ENCODE measurements around the gene CST2.

CST2 gene, protein sequence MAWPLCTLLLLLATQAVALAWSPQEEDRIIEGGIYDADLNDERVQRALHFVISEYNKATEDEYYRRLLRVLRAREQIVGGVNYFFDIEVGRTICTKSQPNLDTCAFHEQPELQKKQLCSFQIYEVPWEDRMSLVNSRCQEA

GRCh38 chr20:23826541-23827021, at the start of gene CST2:
Gene CST2, minus strand, starts transcription at chr20:23826729. Its CDS starts 69 bp downstream, at chr20:23826660.
- Histone ChIP-seq H3K9me2 (replicated peaks; ENCODE audit: low read depth, low read length) (no peaks in the 10 kb centered on the region), H3K9ac (ENCODE audit: low read depth, low read length, poor library complexity, severe bottlenecking) (no peak within 1 kb of the TSS), H3F3A (ENCODE audit: low read depth) (no peaks in the 10 kb centered on the region), H3K4me1 (ENCODE audit: insufficient read depth, low read length, poor library complexity, severe bottlenecking) (no peaks in the 10 kb centered on the region), H3K36me3 (ENCODE audit: insufficient read depth, low read length) (no peaks in the 10 kb centered on the region), H4K20me1 (ENCODE audit: insufficient read depth, low read length, poor library complexity, severe bottlenecking) (no peaks in the 10 kb centered on the region), H3K79me2 (ENCODE audit: insufficient read depth, low read length) (no peaks in the 10 kb centered on the region), H3K4me2 (ENCODE audit: low read depth, low read length, poor library complexity, severe bottlenecking) (no peak within 1 kb of the TSS), H3K9me3 (ENCODE audit: insufficient read depth, low read depth, low read length) (no peaks in the 10 kb centered on the region), H3K4me3 (ENCODE audit: low read length, poor library complexity, severe bottlenecking) (no peak within 1 kb of the TSS), H3K27me3 (ENCODE audit: insufficient read depth, low read length, poor library complexity, severe bottlenecking) (no peaks in the 10 kb centered on the region), H2AFZ (ENCODE audit: low read length) (no peak within 1 kb of the TSS)
- TF ChIP-seq, protein P1, sequence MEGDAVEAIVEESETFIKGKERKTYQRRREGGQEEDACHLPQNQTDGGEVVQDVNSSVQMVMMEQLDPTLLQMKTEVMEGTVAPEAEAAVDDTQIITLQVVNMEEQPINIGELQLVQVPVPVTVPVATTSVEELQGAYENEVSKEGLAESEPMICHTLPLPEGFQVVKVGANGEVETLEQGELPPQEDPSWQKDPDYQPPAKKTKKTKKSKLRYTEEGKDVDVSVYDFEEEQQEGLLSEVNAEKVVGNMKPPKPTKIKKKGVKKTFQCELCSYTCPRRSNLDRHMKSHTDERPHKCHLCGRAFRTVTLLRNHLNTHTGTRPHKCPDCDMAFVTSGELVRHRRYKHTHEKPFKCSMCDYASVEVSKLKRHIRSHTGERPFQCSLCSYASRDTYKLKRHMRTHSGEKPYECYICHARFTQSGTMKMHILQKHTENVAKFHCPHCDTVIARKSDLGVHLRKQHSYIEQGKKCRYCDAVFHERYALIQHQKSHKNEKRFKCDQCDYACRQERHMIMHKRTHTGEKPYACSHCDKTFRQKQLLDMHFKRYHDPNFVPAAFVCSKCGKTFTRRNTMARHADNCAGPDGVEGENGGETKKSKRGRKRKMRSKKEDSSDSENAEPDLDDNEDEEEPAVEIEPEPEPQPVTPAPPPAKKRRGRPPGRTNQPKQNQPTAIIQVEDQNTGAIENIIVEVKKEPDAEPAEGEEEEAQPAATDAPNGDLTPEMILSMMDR (conservative IDR thresholded peaks at IDR 0.05; ENCODE audit: low read length): no peak
- no peak for TF ChIP-seq EZH2phosphoT487 (IDR thresholded peaks at IDR 0.05; ENCODE audit: borderline replicate concordance)

DNA sequence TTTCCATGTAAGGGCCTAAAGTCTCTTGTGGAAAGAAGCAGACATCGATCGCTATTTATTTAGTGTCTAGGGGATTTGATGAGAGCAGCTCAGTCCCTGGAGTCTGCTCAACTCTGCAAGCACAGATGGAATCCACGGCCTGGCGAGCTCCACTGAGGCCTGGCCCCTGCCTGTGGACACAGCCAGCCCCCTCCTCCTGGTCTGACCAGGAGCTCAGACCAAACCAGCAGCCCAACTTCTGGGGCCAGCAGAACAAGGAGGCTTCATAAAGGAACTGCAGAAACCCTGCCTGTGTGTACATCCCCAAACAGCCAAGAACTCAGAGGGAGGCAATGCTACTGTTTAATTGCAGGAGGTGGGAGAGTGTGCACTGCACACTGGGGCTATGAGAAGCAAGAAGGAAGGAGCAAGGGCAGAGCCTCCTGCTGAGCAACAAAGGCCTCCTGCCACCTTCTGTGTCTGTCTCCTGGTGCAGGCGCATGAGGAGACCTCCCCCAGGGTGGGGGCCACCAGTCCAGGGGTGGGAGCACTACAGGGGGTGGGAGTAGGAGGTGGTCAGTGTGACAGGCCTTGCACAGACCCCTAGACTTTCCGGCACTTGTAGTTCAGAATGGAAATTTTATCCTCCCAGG, 49.2 kb upstream of the CST2 start:
- Histone ChIP-seq H3K9ac (ENCODE audit: low read depth, low read length, poor library complexity, severe bottlenecking) (no peak overlapping the region), H3K9me2 (replicated peaks; ENCODE audit: low read depth, low read length) (no peaks in the 10 kb centered on the region), H3K9me3 (ENCODE audit: insufficient read depth, low read depth, low read length) (no peaks in the 10 kb centered on the region), H4K20me1 (ENCODE audit: insufficient read depth, low read length, poor library complexity, severe bottlenecking) (no peaks in the 10 kb centered on the region), H3K4me2 (ENCODE audit: low read depth, low read length, poor library complexity, severe bottlenecking) (no peak overlapping the region), H2AFZ (ENCODE audit: low read length) (no peak overlapping the region), H3K4me1 (ENCODE audit: insufficient read depth, low read length, poor library complexity, severe bottlenecking) (peaks cover 30% of the 10 kb centered on the region), H3K27me3 (ENCODE audit: insufficient read depth, low read length, poor library complexity, severe bottlenecking) (no peaks in the 10 kb centered on the region), H3K4me3 (ENCODE audit: low read length, poor library complexity, severe bottlenecking) (no peak overlapping the region), H3K36me3 (ENCODE audit: insufficient read depth, low read length) (no peaks in the 10 kb centered on the region), H3K79me2 (ENCODE audit: insufficient read depth, low read length) (no peaks in the 10 kb centered on the region), H3F3A (ENCODE audit: low read depth) (no peaks in the 10 kb centered on the region)
- no peak for TF ChIP-seq EZH2phosphoT487 (IDR thresholded peaks at IDR 0.05; ENCODE audit: borderline replicate concordance)
- TF ChIP-seq, protein P1 (conservative IDR thresholded peaks at IDR 0.05; ENCODE audit: low read length): no peak

DNA sequence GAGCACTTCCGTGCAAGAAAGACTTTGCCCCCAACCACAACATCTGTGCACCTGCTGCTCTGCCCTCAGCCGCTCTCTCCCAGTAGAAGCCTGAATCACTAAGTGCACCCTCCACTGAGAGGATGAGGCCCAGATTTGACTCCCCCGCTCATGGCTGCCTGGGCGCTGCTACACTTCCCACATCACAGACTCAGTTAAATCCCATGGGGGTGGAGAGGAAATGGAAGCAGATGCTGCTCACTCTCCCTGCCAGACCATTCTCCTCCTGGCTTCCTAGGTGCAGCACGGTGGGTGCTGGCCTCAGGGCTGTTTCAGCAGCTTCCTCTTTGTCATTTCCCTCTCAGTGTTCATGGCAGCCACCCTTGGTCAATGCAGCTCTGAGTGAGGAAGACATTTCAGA, 48.2 kb upstream of the CST2 start:
- no peaks in the 10 kb centered on the region for H4K20me1 ChIP-seq (ENCODE audit: insufficient read depth, low read length, poor library complexity, severe bottlenecking)
- H3K4me3 ChIP-seq (ENCODE audit: low read length, poor library complexity, severe bottlenecking): no peak overlapping the region
- no peaks in the 10 kb centered on the region for H3K9me2 ChIP-seq (replicated peaks; ENCODE audit: low read depth, low read length)
- no peaks in the 10 kb centered on the region for H3K36me3 ChIP-seq (ENCODE audit: insufficient read depth, low read length)
- no peaks in the 10 kb centered on the region for H3K27me3 ChIP-seq (ENCODE audit: insufficient read depth, low read length, poor library complexity, severe bottlenecking)
- H3K9me3 ChIP-seq (ENCODE audit: insufficient read depth, low read depth, low read length): no peaks in the 10 kb centered on the region
- H3K79me2 ChIP-seq (ENCODE audit: insufficient read depth, low read length): no peaks in the 10 kb centered on the region
- peak overlapping the region; percentile 72 for H2AFZ ChIP-seq (ENCODE audit: low read length)
- TF ChIP-seq, protein P1 (conservative IDR thresholded peaks at IDR 0.05; ENCODE audit: low read length): no peak
- TF ChIP-seq EZH2phosphoT487 (IDR thresholded peaks at IDR 0.05; ENCODE audit: borderline replicate concordance): no peak
- peaks cover 30% of the 10 kb centered on the region for H3K4me1 ChIP-seq (ENCODE audit: insufficient read depth, low read length, poor library complexity, severe bottlenecking)
- peak overlapping the region; percentile 14 for H3K4me2 ChIP-seq (ENCODE audit: low read depth, low read length, poor library complexity, severe bottlenecking)
- H3F3A ChIP-seq (ENCODE audit: low read depth): no peaks in the 10 kb centered on the region
- peak overlapping the region; percentile 4 for H3K9ac ChIP-seq (ENCODE audit: low read depth, low read length, poor library complexity, severe bottlenecking)
